IPS-15b (cell line): Measurements from ENCODE around the gene PIMREG.

Experiments
- H3K27me3 ChIP-seq: one replicate; pipeline ENCODE4 v1.6.1; 2013; ENCODE audit warnings: low read length; ENCODE audit not compliant: control insufficient read depth, insufficient read depth
- H3K36me3 ChIP-seq: one replicate; pipeline ENCODE4 v1.6.1; 2013; ENCODE audit warnings: low read length; ENCODE audit not compliant: control insufficient read depth, insufficient read depth
- H3K4me1 ChIP-seq: one replicate; pipeline ENCODE4 v1.6.1; 2013; ENCODE audit warnings: mild to moderate bottlenecking, low read length; ENCODE audit not compliant: control insufficient read depth, insufficient read depth
- H3K4me3 ChIP-seq: one replicate; pipeline ENCODE4 v1.5.1; 2013; ENCODE audit warnings: low read depth, low read length
- H3K9ac ChIP-seq: one replicate; pipeline ENCODE4 v1.6.1; 2013; ENCODE audit warnings: low read depth, mild to moderate bottlenecking, low read length
- H3K9me3 ChIP-seq: one replicate; pipeline ENCODE4 v1.6.1; 2013; ENCODE audit warnings: mild to moderate bottlenecking, low read length; ENCODE audit not compliant: control insufficient read depth, insufficient read depth

The PIMREG gene

DNA sequence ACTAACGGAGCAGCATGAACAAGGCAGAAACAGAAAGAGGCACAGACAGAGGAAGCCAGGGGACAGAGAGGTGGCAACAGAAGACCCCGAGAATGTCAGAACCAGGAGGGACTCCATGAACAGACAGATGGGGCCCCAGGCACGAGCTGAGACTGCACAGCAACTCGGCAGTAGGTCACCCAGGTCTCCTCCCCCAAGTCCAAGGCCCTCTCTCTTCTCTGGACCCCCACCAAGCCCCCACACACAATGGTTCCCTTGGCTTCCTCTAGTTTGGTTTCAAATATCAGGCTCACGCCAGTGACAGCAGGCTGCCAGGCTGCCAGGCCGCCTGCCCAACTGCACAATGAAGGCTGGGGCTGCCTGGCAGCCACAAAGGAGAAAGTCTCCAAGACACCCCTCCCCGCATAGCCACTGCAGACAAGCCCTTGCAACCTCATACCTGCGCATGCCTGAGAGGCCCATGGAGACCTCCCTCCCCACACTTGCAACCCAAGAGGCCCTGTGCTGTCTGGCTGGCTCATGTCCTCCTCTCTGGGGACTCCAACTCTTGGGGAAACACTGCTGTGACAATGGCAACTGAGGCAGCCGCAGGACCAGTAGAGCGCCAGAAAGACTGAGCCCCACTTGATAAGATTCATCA, 54.8 kb downstream of the PIMREG start:
- no peak overlapping the region for H3K9ac ChIP-seq
- H3K4me1 ChIP-seq, result peaks cover 10% of the 10 kb centered on the region
- no peaks in the 10 kb centered on the region for H3K9me3 ChIP-seq
- H3K27me3 ChIP-seq, result peaks cover 5% of the 10 kb centered on the region
- no peak overlapping the region for H3K4me3 ChIP-seq
- no peaks in the 10 kb centered on the region for H3K36me3 ChIP-seq
